Spleen (tissue), 11 donors: ENCODE data around the gene IFIT2. TPM values are rescaled to one million over a fixed set of nuclear protein-coding genes. Genes with fewer than 3 reads are reported as not detected.
"Not testable (repeated sequence)": the region's sequence is repeated elsewhere in the genome, so short reads cannot be mapped to it uniquely, and the experiment has no call there.

Experiments
- DNase-seq: peaks from one replicate; pipeline ENCODE4 v3.0.0-alpha.2; 2020
- H3K27ac ChIP-seq, 8 donors: fragments of 200-600 bp; sonication (generic) in 7 of 8; 1 replicate in 4 of 8; 2 replicates in 4 of 8; pipeline versions ENCODE4 v1.5.0 to v1.8.0; 2016 to 2021; ENCODE audit warnings: inconsistent platforms in 4 of 8, mild to moderate bottlenecking in 4 of 8, moderate library complexity in 1 of 8
- H3K27me3 ChIP-seq, 7 donors: fragments of 200-600 bp; sonication (generic) in 6 of 7; replicated peaks in 1 of 7; 1 replicate in 4 of 7; 2 replicates in 3 of 7; pipeline versions ENCODE4 v1.5.0 to v1.8.0; 2016 to 2021; ENCODE audit warnings: inconsistent platforms in 3 of 7, mild to moderate bottlenecking in 1 of 7
- H3K36me3 ChIP-seq, 6 donors: fragments of 200-600 bp; sonication (generic) in 5 of 6; 1 replicate in 4 of 6; 2 replicates in 2 of 6; pipeline versions ENCODE4 v1.5.0 to v1.8.0; 2016 to 2021; ENCODE audit warnings: inconsistent platforms in 2 of 6
- H3K4me1 ChIP-seq, 6 donors: fragments of 200-600 bp; sonication (generic) in 5 of 6; 1 replicate in 3 of 6; 2 replicates in 3 of 6; pipeline versions ENCODE4 v1.5.0 to v1.8.0; 2016 to 2021; ENCODE audit warnings: inconsistent platforms in 3 of 6
- H3K4me3 ChIP-seq, 8 donors: fragments of 200-600 bp; sonication (generic) in 7 of 8; 1 replicate in 4 of 8; 2 replicates in 4 of 8; pipeline versions ENCODE4 v1.5.0 to v1.8.0; 2016 to 2021; ENCODE audit warnings: inconsistent platforms in 4 of 8, mild to moderate bottlenecking in 4 of 8, moderate library complexity in 2 of 8
- H3K9me3 ChIP-seq, 8 donors: fragments of 200-600 bp; sonication (generic) in 7 of 8; 1 replicate in 4 of 8; 2 replicates in 4 of 8; pipeline versions ENCODE4 v1.5.0 to v1.8.0; 2016 to 2021; ENCODE audit warnings: inconsistent platforms in 4 of 8
- POLR2A ChIP-seq, 3 donors: fragments of 450-650 bp; IDR thresholded peaks; one replicate each; pipeline ENCODE4 v1.5.1; 2017; ENCODE audit warnings: antibody characterized with exemption in 3 of 3, mild to moderate bottlenecking in 1 of 3
- POLR2AphosphoS5 ChIP-seq, 3 donors: sonication (generic); formaldehyde crosslinking; IDR thresholded peaks; one replicate each; pipeline ENCODE4 v1.5.1; 2017; ENCODE audit warnings: antibody characterized with exemption in 3 of 3
- WGBS, 5 donors: extraction: QIAGEN DNeasy Blood & Tissue Kit in 3 of 5; methylation state at CpG; one replicate each; pipeline versions ENCODE4 v1.1.5 to v1.1.7; 2013 to 2018; 5-methylcytosine and 5-hydroxymethylcytosine counted together
- intact Hi-C: fragments of 100-400 bp; cut with DNase I; formaldehyde crosslinking; loops from one replicate; pipeline ENCODE4 v1.15.0; 2023; ENCODE audit warnings: low total_unique reads
- polyA plus RNA-seq, 3 donors: library from polyadenylated mRNA; stranded (reverse); fragments of 200-250 nt; gene quantifications; one replicate each; pipeline ENCODE4 v1.2.1, GENCODE V29; 2013
- total RNA-seq, 7 donors: library from RNA; depleted of rRNA in 3 of 7; stranded (reverse); fragments of >200 nt in 3 of 7; fragmentation: NEBNext Ultra II Directional in 4 of 7; extraction: Animal tissue kit (Norgen Biotek cat#: 25700) in 4 of 7; gene quantifications; one replicate each; pipeline versions ENCODE4 v1.1.0 to v1.2.1, GENCODE V29; 2016 to 2021
- TF ChIP-seq, protein P1 (sequence below), 11 experiments: fragments of 200-600 bp in 7 of 11; fragments of 450-650 bp in 4 of 11; sonication (generic) in 4 of 11; IDR thresholded peaks in 8 of 11; conservative IDR thresholded peaks in 3 of 11; 1 replicate in 7 of 11; 2 replicates in 4 of 11; pipeline versions ENCODE4 v1.4.0 to v1.8.0; 2016 to 2021; ENCODE audit warnings: antibody characterized with exemption in 11 of 11, inconsistent platforms in 4 of 11, mild to moderate bottlenecking in 1 of 11
- donor health status: healthy with polysubstance abuse.
- donor health status: DM: no; HTN: no; CAD: no; lungs with moderate emphysema.
- donor health status: DM: no; HTN: no; CAD: no.
- donor health status: Bipolar disorder and iron deficiency.
- donor health status: healthy.
- donor health status: DM: no; HTN: no; CAD: no.
- donor health status: DM: yes; HTN: yes; CAD: no.

Gene IFIT2
- total and polyA plus RNA-seq, 10 donors: 6.1 to 22.2 (median 15.9) TPM

GRCh38 chr10:89325856-89326255 is 24.0 kb downstream of the IFIT2 start:
- WGBS, 5 donors: 78 to 84% (median 84%) methylated on average over 2 of the region's 2 CpGs

GRCh38 chr10:89327803-89328441 is 26.1 kb downstream of the IFIT2 start, which contains the start of gene IFIT3:
Gene IFIT3, plus strand, starts transcription at chr10:89327997. Its CDS starts 77 bp downstream, at chr10:89328074.
- H3K36me3 ChIP-seq: no peaks in the 10 kb centered on the region
- peak within 1 kb of the TSS; percentile 38 to 95 (median 90) for H3K27ac ChIP-seq
- DNase-seq: no peak
- TF ChIP-seq POLR2AphosphoS5 (IDR thresholded peaks at IDR 0.05) (peak in 1 of 3 donors; percentile 78), POLR2A (IDR thresholded peaks at IDR 0.05) (peak in 1 of 3 donors; percentile 6)
- TF ChIP-seq, protein P1, sequence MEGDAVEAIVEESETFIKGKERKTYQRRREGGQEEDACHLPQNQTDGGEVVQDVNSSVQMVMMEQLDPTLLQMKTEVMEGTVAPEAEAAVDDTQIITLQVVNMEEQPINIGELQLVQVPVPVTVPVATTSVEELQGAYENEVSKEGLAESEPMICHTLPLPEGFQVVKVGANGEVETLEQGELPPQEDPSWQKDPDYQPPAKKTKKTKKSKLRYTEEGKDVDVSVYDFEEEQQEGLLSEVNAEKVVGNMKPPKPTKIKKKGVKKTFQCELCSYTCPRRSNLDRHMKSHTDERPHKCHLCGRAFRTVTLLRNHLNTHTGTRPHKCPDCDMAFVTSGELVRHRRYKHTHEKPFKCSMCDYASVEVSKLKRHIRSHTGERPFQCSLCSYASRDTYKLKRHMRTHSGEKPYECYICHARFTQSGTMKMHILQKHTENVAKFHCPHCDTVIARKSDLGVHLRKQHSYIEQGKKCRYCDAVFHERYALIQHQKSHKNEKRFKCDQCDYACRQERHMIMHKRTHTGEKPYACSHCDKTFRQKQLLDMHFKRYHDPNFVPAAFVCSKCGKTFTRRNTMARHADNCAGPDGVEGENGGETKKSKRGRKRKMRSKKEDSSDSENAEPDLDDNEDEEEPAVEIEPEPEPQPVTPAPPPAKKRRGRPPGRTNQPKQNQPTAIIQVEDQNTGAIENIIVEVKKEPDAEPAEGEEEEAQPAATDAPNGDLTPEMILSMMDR (IDR thresholded peaks at IDR 0.05 in 8 of 11, conservative IDR thresholded peaks at IDR 0.05 in 3 of 11): no peak
- peak within 1 kb of the TSS; percentile 24 to 64 (median 48) for H3K4me3 ChIP-seq
- intact Hi-C loops: no loop called here
- H3K4me1 ChIP-seq: peaks cover 2 to 64% (median 50%) of the 10 kb centered on the region in 6 donors
- no peaks in the 10 kb centered on the region for H3K9me3 ChIP-seq
- 1 to 3% (median 1%) methylated on average over 7 of the region's 7 CpGs for WGBS, 5 donors
- no peaks in the 10 kb centered on the region for H3K27me3 ChIP-seq

More at GRCh38 chr10:89325856-89326255, 24.0 kb downstream of the IFIT2 start:
- H3K36me3 ChIP-seq, H3K9me3 ChIP-seq, DNase-seq, H3K4me3 ChIP-seq, H3K27me3 ChIP-seq, intact Hi-C loops: not testable (repeated sequence)
- peaks cover 0 to 43% (median 31%) of the 10 kb centered on the region in 6 donors for H3K4me1 ChIP-seq
- H3K27ac ChIP-seq: peak overlapping the region in 2 of 8 donors; percentile 14 to 95

- Histone ChIP-seq H3K4me3 (peak overlapping the region in 6 of 8 donors; percentile 40 to 64 (median 49)), H3K4me1 (peaks cover 14 to 76% (median 63%) of the 10 kb centered on the region in 6 donors), H3K9me3 (no peaks in the 10 kb centered on the region), H3K27ac (peak overlapping the region in 7 of 8 donors; percentile 38 to 95 (median 88)), H3K27me3 (no peaks in the 10 kb centered on the region), H3K36me3 (no peaks in the 10 kb centered on the region)
- 84 to 94% (median 88%) methylated on average over 2 of the region's 2 CpGs for WGBS, 5 donors
- no peak for DNase-seq
- intact Hi-C loops: no loop called here
- TF ChIP-seq, protein P1 (IDR thresholded peaks at IDR 0.05 in 8 of 11, conservative IDR thresholded peaks at IDR 0.05 in 3 of 11): no peak
- no peak for TF ChIP-seq POLR2AphosphoS5 (IDR thresholded peaks at IDR 0.05)
- no peak for TF ChIP-seq POLR2A (IDR thresholded peaks at IDR 0.05)
These were observed 27.3 kb downstream of the IFIT2 start for GRCh38 chr10:89329151-89329550.

- peaks cover 23 to 85% (median 71%) of the 10 kb centered on the region in 6 donors for H3K4me1 ChIP-seq
- H3K9me3 ChIP-seq, H3K27me3 ChIP-seq, H3K4me3 ChIP-seq, intact Hi-C loops, DNase-seq, H3K36me3 ChIP-seq: not testable (repeated sequence)
- WGBS, 5 donors: 42 to 63% (median 58%) methylated on average over 2 to 3 of the region's 3 CpGs
- peak overlapping the region; percentile 4 to 95 (median 86) for H3K27ac ChIP-seq
These were observed 28.2 kb downstream of the IFIT2 start for GRCh38 chr10:89330014-89330413.

DNA sequence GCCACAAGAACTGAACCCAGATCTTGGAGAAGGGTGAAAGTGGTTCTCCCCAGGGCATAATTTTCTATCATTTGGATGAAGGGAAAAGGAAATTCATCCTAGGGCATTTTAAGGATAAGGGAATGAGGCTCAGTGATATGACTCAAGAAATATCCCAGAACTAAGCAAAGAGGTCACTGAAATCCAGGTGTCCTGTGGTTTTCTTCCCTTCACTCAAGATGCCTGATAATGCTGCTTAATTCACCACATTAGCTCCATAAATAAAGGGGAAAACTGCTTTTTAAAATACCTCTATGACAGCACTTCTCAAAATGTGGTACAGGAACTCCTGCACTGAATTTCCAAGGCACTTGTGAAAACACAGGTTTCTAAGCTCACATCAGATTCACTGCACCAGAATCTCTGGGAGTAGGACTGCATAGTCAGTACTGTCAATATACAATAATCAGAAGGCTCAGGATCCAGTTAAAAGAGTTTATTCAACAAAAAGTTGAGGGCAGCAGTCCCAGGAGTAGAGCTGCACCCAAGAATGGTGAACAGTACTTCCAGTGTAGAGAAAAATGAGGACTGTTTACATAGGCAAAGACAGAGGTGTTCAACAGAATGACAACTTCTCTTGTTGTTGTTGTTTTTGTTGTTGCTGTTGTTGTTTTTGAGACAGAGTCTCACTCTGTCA is 28.8 kb downstream of the IFIT2 start:
- Histone ChIP-seq H3K4me3 (peak overlapping the region in 1 of 8 donors; percentile 4), H3K36me3 (no peaks in the 10 kb centered on the region), H3K9me3 (no peaks in the 10 kb centered on the region), H3K27ac (peak overlapping the region; percentile 4 to 95 (median 86)), H3K27me3 (no peaks in the 10 kb centered on the region), H3K4me1 (peaks cover 24 to 91% (median 77%) of the 10 kb centered on the region in 6 donors)
- TF ChIP-seq, protein P1 (IDR thresholded peaks at IDR 0.05 in 8 of 11, conservative IDR thresholded peaks at IDR 0.05 in 3 of 11): no peak
- TF ChIP-seq POLR2A (IDR thresholded peaks at IDR 0.05) (no peak), POLR2AphosphoS5 (IDR thresholded peaks at IDR 0.05) (no peak)
- intact Hi-C loops: no loop called here
- DNase-seq: no peak

DNA sequence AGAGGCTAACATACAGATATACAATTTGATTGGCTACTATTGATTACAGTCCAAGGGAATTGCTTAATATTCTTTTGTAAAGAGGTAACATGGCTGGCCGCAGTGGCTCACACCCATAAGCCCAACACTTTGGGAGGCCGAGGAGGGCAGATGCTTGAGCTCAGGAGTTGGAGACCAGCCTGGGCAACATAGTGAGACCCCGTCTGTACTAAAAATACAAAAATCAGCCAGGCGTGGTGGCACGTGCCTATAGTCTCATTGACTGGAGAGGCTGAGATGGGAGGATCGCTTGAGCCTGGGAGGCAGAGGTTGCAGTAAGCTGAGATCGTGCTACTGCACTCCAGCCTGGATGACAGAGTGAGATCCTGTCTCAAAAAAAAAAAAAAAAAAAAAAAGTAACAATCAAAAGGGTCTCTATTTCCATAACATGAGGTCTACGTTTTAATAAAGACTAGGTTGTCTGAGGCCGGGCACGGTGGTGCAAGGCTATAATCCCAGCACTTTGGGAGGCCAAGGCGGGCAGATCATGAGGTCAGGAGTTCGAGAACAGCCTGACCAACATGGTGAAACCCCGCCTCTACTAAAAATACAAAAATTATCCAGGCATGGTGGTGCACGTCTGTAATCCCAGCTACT is 29.8 kb downstream of the IFIT2 start:
- H3K36me3 ChIP-seq, H3K27me3 ChIP-seq, H3K9me3 ChIP-seq, intact Hi-C loops: not testable (repeated sequence)
- 68 to 75% (median 71%) methylated on average over 14 of the region's 14 CpGs for WGBS, 5 donors
- Histone ChIP-seq H3K4me3 (peak overlapping the region in 5 of 8 donors; percentile 34 to 62 (median 43)), H3K4me1 (peaks cover 24 to 100% (median 85%) of the 10 kb centered on the region in 6 donors), H3K27ac (peak overlapping the region; percentile 70 to 95 (median 86))
- DNase-seq: peak; percentile 66
